IMR-90 (cell line): ENCODE measurements around the gene RPS19BP1.

Experiments
- BHLHE40 ChIP-seq: fragments of 150-350 bp; IDR thresholded peaks from 2 replicates; pipeline ENCODE4 v1.6.1; 2016; ENCODE audit warnings: mild to moderate bottlenecking, low read depth, low read length
- CEBPB ChIP-seq: IDR thresholded peaks from 2 replicates; pipeline ENCODE4 v1.6.1; 2012; ENCODE audit warnings: low read depth, low read length, improper control_type of control experiment
- CHD1 ChIP-seq: IDR thresholded peaks from 2 replicates; pipeline ENCODE4 v1.6.1; 2012; ENCODE audit warnings: low read depth, low read length, improper control_type of control experiment
- FOS ChIP-seq: fragments of 150-350 bp; IDR thresholded peaks from 2 replicates; pipeline ENCODE4 v1.6.1; 2016; ENCODE audit warnings: low read depth, low read length
- MAZ ChIP-seq: IDR thresholded peaks from 2 replicates; pipeline ENCODE4 v1.6.1; 2012; ENCODE audit warnings: low read depth, mild to moderate bottlenecking, low read length, improper control_type of control experiment, moderate library complexity, borderline replicate concordance
- MXI1 ChIP-seq: IDR thresholded peaks from 2 replicates; pipeline ENCODE4 v1.6.1; 2012; ENCODE audit warnings: low read depth, mild to moderate bottlenecking, low read length, moderate library complexity, borderline replicate concordance
- POLR2A ChIP-seq: IDR thresholded peaks from 2 replicates; pipeline ENCODE4 v1.6.1; 2012; ENCODE audit warnings: mild to moderate bottlenecking, low read depth, low read length
- RAD21 ChIP-seq: IDR thresholded peaks from 2 replicates; pipeline ENCODE4 v1.6.1; 2012; ENCODE audit warnings: low read length, improper control_type of control experiment
- RCOR1 ChIP-seq: IDR thresholded peaks from 2 replicates; pipeline ENCODE4 v1.6.1; 2012; ENCODE audit warnings: mild to moderate bottlenecking, low read length, improper control_type of control experiment; ENCODE audit not compliant: insufficient replicate concordance
- SMC3 ChIP-seq: fragments of 150-350 bp; IDR thresholded peaks from 2 replicates; pipeline ENCODE4 v1.6.1; 2016; ENCODE audit warnings: low read depth, mild to moderate bottlenecking, antibody characterized with exemption, low read length, moderate library complexity
- TF ChIP-seq, protein P1 (sequence below): conservative IDR thresholded peaks from 2 replicates; pipeline ENCODE4 v1.5.1; 2012; ENCODE audit warnings: mild to moderate bottlenecking, low read depth, low read length, improper control_type of control experiment
- TF ChIP-seq, protein P2 (sequence below): fragments of 150-350 bp; IDR thresholded peaks from 2 replicates; pipeline ENCODE4 v1.6.1; 2017; ENCODE audit warnings: mild to moderate bottlenecking, antibody characterized with exemption, low read length, low read depth

DNA sequence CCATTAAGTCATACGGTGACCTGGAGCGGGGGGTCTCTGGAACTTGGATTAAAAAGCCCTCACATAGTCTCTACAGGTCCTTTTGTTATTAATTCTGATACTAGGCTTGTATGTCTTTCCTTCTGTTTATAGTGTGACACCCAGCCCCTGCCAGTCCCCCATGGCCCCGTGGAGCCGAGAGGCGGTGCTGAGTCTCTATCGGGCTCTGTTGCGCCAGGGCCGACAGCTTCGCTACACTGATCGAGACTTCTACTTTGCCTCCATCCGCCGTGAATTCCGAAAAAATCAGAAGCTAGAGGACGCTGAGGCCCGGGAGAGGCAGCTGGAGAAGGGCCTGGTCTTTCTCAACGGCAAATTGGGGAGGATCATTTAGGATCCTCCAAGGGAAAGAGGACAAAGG is 28.5 kb downstream of the RPS19BP1 start:
- TF ChIP-seq, protein P1, sequence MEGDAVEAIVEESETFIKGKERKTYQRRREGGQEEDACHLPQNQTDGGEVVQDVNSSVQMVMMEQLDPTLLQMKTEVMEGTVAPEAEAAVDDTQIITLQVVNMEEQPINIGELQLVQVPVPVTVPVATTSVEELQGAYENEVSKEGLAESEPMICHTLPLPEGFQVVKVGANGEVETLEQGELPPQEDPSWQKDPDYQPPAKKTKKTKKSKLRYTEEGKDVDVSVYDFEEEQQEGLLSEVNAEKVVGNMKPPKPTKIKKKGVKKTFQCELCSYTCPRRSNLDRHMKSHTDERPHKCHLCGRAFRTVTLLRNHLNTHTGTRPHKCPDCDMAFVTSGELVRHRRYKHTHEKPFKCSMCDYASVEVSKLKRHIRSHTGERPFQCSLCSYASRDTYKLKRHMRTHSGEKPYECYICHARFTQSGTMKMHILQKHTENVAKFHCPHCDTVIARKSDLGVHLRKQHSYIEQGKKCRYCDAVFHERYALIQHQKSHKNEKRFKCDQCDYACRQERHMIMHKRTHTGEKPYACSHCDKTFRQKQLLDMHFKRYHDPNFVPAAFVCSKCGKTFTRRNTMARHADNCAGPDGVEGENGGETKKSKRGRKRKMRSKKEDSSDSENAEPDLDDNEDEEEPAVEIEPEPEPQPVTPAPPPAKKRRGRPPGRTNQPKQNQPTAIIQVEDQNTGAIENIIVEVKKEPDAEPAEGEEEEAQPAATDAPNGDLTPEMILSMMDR = no peak
- TF ChIP-seq CHD1 (no peak), FOS (no peak), POLR2A (no peak), RAD21 (no peak), BHLHE40 (no peak), RCOR1 (no peak), SMC3 (no peak), MAZ (no peak), CEBPB (no peak), MXI1 (no peak)
- TF ChIP-seq, protein P2, sequence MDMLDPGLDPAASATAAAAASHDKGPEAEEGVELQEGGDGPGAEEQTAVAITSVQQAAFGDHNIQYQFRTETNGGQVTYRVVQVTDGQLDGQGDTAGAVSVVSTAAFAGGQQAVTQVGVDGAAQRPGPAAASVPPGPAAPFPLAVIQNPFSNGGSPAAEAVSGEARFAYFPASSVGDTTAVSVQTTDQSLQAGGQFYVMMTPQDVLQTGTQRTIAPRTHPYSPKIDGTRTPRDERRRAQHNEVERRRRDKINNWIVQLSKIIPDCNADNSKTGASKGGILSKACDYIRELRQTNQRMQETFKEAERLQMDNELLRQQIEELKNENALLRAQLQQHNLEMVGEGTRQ = no peak
